Neural progenitor cell (in vitro differentiated cells): ENCODE results near the gene KLHL30.

Experiments used
- CTCF ChIP-seq: fragments of 200-600 bp; sonication (generic); IDR thresholded peaks from 2 replicates; pipeline ENCODE4 v1.5.1; 2017; ENCODE audit warnings: antibody characterized with exemption, mild to moderate bottlenecking
- EZH2phosphoT487 ChIP-seq: fragments of 200-600 bp; sonication (generic); IDR thresholded peaks from 2 replicates; pipeline ENCODE4 v1.6.1; 2017; ENCODE audit warnings: antibody characterized with exemption

- TF ChIP-seq CTCF: no peak
- TF ChIP-seq EZH2phosphoT487: no peak
Observed at GRCh38 chr2:238090887-238091286, 47.6 kb upstream of the KLHL30 start.
